NCI-H510A (cell line): Measurements from ENCODE around the gene PRSS57.
"Not testable (repeated sequence)": the region's sequence is repeated elsewhere in the genome, so short reads cannot be mapped to it uniquely, and the experiment has no call there.

Experiments
- DNase-seq: peaks from one replicate; lab custom pipeline; 2025; lab: John Stamatoyannopoulos, UW

PRSS57 gene

GRCh38 chr19:695352-695949 lies at the start of gene PRSS57:
TSS of gene PRSS57 (minus strand) at chr19:695452. CDS start at chr19:695430, 22 bp downstream.
- no peak for DNase-seq

GRCh38 chr19:743168-743687 lies 48.0 kb upstream of the PRSS57 start:
- no peak for DNase-seq

GRCh38 chr19:742540-743075 lies 47.4 kb upstream of the PRSS57 start:
- no peak for DNase-seq

- no peak for DNase-seq
These were observed 46.4 kb upstream of the PRSS57 start for GRCh38 chr19:741506-742131.

- not testable (repeated sequence) for DNase-seq
These were observed 45.7 kb upstream of the PRSS57 start for GRCh38 chr19:740816-741505.

GRCh38 chr19:739998-740715 lies 44.9 kb upstream of the PRSS57 start:
- no peak for DNase-seq

GRCh38 chr19:738509-739128 lies 43.4 kb upstream of the PRSS57 start:
- DNase-seq: no peak

GRCh38 chr19:737591-738093 lies 42.4 kb upstream of the PRSS57 start:
- no peak for DNase-seq

- no peak for DNase-seq
These were observed 40.9 kb upstream of the PRSS57 start for GRCh38 chr19:736125-736524.

GRCh38 chr19:734716-735115 lies 39.5 kb upstream of the PRSS57 start:
- DNase-seq: no peak

GRCh38 chr19:732148-733069 lies 37.2 kb upstream of the PRSS57 start:
- no peak for DNase-seq

GRCh38 chr19:731000-731399 lies 35.7 kb upstream of the PRSS57 start:
- DNase-seq: no peak

GRCh38 chr19:729965-730668 lies 34.9 kb upstream of the PRSS57 start:
- DNase-seq: no peak

- DNase-seq: not testable (repeated sequence)
These were observed 34.3 kb upstream of the PRSS57 start for GRCh38 chr19:729564-729963.

GRCh38 chr19:728011-728410 lies 32.8 kb upstream of the PRSS57 start:
- no peak for DNase-seq

- no peak for DNase-seq
These were observed 32.0 kb upstream of the PRSS57 start for GRCh38 chr19:726993-727956.

- no peak for DNase-seq
These were observed 30.3 kb upstream of the PRSS57 start for GRCh38 chr19:725461-726089.

- DNase-seq: no peak
These were observed 28.5 kb upstream of the PRSS57 start for GRCh38 chr19:723714-724113.
